ENCODE results near the gene MDP1. TPM values are rescaled to one million over a fixed set of nuclear protein-coding genes. Genes with fewer than 3 reads are reported as not detected.

MDP1 gene
- total RNA-seq, 3 donors from 2014 or later = 13.1 to 20.8 (median 17.1) TPM

DNA sequence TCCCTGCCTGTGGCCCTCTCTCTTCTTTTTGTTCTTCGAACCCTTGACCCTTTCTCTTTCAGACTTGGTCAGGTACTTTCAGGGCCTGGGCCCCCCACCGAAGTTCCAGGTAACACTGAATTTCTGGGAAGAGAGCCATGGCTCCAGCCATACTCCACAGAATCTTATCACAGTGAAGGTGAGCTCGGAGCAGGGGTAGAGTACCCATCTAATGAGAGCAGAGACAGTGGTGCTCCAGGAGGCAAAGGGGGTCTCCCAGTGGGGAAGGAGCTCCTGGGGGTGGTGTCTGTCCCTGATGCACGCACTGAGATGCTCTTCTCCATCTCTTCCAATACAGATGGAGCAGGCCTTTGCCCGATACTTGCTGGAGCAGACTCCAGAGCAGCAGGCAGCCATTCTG lies 50.1 kb downstream of the MDP1 start:
- intact Hi-C loops (cut with DNase I; ENCODE audit: low total_unique reads) = no loop called here
- Histone ChIP-seq H3K9me3 (no peaks in the 10 kb centered on the region), H3K27ac (no peak overlapping the region), H3K4me1 (peaks cover 0 to 5% of the 10 kb centered on the region in 2 donors), H3K27me3 (no peaks in the 10 kb centered on the region), H3K4me3 (no peak overlapping the region), H3K36me3 (no peaks in the 10 kb centered on the region)
- TF ChIP-seq POLR2AphosphoS5 (IDR thresholded peaks at IDR 0.05) (no peak), POLR2A (IDR thresholded peaks at IDR 0.05) (no peak)
- DNase-seq (ENCODE audit: low spot score in 2 of 2) = no peak

DNA sequence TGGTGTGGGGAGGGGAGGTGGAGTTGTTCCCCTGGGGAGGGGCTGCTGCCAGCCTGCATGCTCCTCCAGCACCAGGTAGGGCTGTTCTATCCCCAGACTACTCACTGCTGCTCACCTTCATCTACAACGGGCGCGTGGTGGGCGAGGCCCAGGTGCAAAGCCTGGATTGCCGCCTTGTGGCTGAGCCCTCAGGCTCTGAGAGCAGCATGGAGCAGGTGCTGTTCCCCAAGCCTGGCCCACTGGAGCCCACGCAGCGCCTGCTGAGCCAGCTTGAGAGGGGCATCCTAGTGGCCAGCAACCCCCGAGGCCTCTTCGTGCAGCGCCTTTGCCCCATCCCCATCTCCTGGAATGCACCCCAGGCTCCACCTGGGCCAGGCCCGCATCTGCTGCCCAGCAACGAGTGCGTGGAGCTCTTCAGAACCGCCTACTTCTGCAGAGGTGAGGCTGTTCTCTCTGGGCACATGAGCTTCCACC lies 51.3 kb downstream of the MDP1 start:
- no peak for DNase-seq (ENCODE audit: low spot score in 2 of 2)
- no peak overlapping the region for H3K27ac ChIP-seq
- intact Hi-C loops (cut with DNase I; ENCODE audit: low total_unique reads) = no loop called here
- no peaks in the 10 kb centered on the region for H3K27me3 ChIP-seq
- H3K4me1 ChIP-seq = peaks cover 0 to 5% of the 10 kb centered on the region in 2 donors
- TF ChIP-seq POLR2A (IDR thresholded peaks at IDR 0.05) (no peak), POLR2AphosphoS5 (IDR thresholded peaks at IDR 0.05) (no peak)
- TF ChIP-seq, protein P1, sequence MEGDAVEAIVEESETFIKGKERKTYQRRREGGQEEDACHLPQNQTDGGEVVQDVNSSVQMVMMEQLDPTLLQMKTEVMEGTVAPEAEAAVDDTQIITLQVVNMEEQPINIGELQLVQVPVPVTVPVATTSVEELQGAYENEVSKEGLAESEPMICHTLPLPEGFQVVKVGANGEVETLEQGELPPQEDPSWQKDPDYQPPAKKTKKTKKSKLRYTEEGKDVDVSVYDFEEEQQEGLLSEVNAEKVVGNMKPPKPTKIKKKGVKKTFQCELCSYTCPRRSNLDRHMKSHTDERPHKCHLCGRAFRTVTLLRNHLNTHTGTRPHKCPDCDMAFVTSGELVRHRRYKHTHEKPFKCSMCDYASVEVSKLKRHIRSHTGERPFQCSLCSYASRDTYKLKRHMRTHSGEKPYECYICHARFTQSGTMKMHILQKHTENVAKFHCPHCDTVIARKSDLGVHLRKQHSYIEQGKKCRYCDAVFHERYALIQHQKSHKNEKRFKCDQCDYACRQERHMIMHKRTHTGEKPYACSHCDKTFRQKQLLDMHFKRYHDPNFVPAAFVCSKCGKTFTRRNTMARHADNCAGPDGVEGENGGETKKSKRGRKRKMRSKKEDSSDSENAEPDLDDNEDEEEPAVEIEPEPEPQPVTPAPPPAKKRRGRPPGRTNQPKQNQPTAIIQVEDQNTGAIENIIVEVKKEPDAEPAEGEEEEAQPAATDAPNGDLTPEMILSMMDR (IDR thresholded peaks at IDR 0.05) = no peak
- no peaks in the 10 kb centered on the region for H3K9me3 ChIP-seq
- H3K36me3 ChIP-seq = no peaks in the 10 kb centered on the region
- no peak overlapping the region for H3K4me3 ChIP-seq

Other genes with a start within 250 kb of the MDP1 start
- 10 to 100 TPM; 13.4 to 22.9 (median 16.8) TPM for gene DHRS4L2, start 227.1 kb downstream of the MDP1 start, total RNA-seq
- gene CARMIL3, start 164.1 kb downstream of the MDP1 start, total RNA-seq = under 1 TPM; 0.16 to 0.98 (median 0.73) TPM
- gene CPNE6, start 144.5 kb downstream of the MDP1 start, total RNA-seq = not detected
- 10 to 100 TPM; 20.5 to 51.5 (median 24.3) TPM for gene PCK2, start 121.8 kb downstream of the MDP1 start, total RNA-seq
- 10 to 100 TPM; 78.6 to 81.6 (median 80.9) TPM for gene DCAF11, start 101.3 kb downstream of the MDP1 start, total RNA-seq
- gene NRL, start 101.1 kb downstream of the MDP1 start, total RNA-seq = 1 to 10 TPM; 2.1 to 5.6 (median 2.5) TPM
- 1 to 10 TPM; 1.2 to 2.6 (median 1.6) TPM for gene FITM1, start 85.4 kb downstream of the MDP1 start, total RNA-seq
- gene PSME1, start 79.9 kb downstream of the MDP1 start, total RNA-seq = 100 to 1,000 TPM in 2 of 3 donors, 10 to 100 TPM in 1; 91.1 to 151 (median 135) TPM
- gene EMC9, start 74.5 kb downstream of the MDP1 start, total RNA-seq = 10 to 100 TPM; 13.4 to 19.0 (median 16.5) TPM
- 10 to 100 TPM; 22.1 to 69.2 (median 62.1) TPM for gene PSME2, start 69.5 kb downstream of the MDP1 start, total RNA-seq
- gene RNF31, start 68.6 kb downstream of the MDP1 start, total RNA-seq = 10 to 100 TPM; 29.1 to 43.8 (median 41.0) TPM
- 10 to 100 TPM; 44.6 to 76.0 (median 54.7) TPM for gene IRF9, start 54.8 kb downstream of the MDP1 start, total RNA-seq
- 10 to 100 TPM in 1 of 3 donors, 1 to 10 TPM in 2; 2.9 to 10.2 (median 6.6) TPM for gene REC8, start 44.0 kb downstream of the MDP1 start, total RNA-seq
- gene IPO4, start 27.2 kb downstream of the MDP1 start, total RNA-seq = 10 to 100 TPM; 17.0 to 41.6 (median 21.7) TPM
- 10 to 100 TPM; 52.3 to 75.7 (median 71.1) TPM for gene TM9SF1, start 20.6 kb downstream of the MDP1 start, total RNA-seq
- gene TSSK4, start 10.4 kb downstream of the MDP1 start, total RNA-seq = 1 to 10 TPM in 1 of 3 donors, not detected in 2; 1.3 TPM
- 10 to 100 TPM; 66.5 to 88.8 (median 85.0) TPM for gene CHMP4A, start 2.6 kb downstream of the MDP1 start, total RNA-seq
- 100 to 1,000 TPM; 118 to 165 (median 150) TPM for gene NEDD8, start 16.3 kb upstream of the MDP1 start, total RNA-seq
- gene GMPR2, start 16.9 kb upstream of the MDP1 start, total RNA-seq = 10 to 100 TPM; 59.3 to 74.6 (median 66.1) TPM
- gene TINF2, start 26.6 kb upstream of the MDP1 start, total RNA-seq = 10 to 100 TPM; 53.1 to 71.9 (median 55.5) TPM
- 10 to 100 TPM in 1 of 3 donors, 1 to 10 TPM in 1, under 1 TPM in 1; 0.32 to 18.7 (median 1.6) TPM for gene TGM1, start 47.1 kb upstream of the MDP1 start, total RNA-seq
- 10 to 100 TPM; 24.8 to 41.6 (median 34.4) TPM for gene RABGGTA, start 55.5 kb upstream of the MDP1 start, total RNA-seq
- 10 to 100 TPM; 21.9 to 45.7 (median 32.1) TPM for gene DHRS1, start 83.7 kb upstream of the MDP1 start, total RNA-seq
- gene NOP9, start 83.8 kb upstream of the MDP1 start, total RNA-seq = 10 to 100 TPM; 18.4 to 21.0 (median 19.0) TPM
- 10 to 100 TPM in 2 of 3 donors, 1 to 10 TPM in 1; 8.0 to 14.4 (median 10.4) TPM for gene CIDEB, start 91.9 kb upstream of the MDP1 start, total RNA-seq
- 10 to 100 TPM in 1 of 3 donors, 1 to 10 TPM in 2; 8.5 to 11.1 (median 9.4) TPM for gene LTB4R2, start 94.1 kb upstream of the MDP1 start, total RNA-seq
- gene LTB4R, start 95.4 kb upstream of the MDP1 start, total RNA-seq = 10 to 100 TPM in 2 of 3 donors, 1 to 10 TPM in 1; 5.7 to 18.4 (median 12.8) TPM
- 10 to 100 TPM; 13.8 to 60.6 (median 27.7) TPM for gene ADCY4, start 119.0 kb upstream of the MDP1 start, total RNA-seq
- 10 to 100 TPM; 10.7 to 13.4 (median 12.0) TPM for gene RIPK3, start 123.9 kb upstream of the MDP1 start, total RNA-seq
- gene NFATC4, start 152.1 kb upstream of the MDP1 start, total RNA-seq = 10 to 100 TPM; 28.6 to 67.2 (median 32.8) TPM
- gene NYNRIN, start 182.9 kb upstream of the MDP1 start, total RNA-seq = 1 to 10 TPM; 6.4 to 8.2 (median 7.7) TPM
- gene CBLN3, start 213.6 kb upstream of the MDP1 start, total RNA-seq = 1 to 10 TPM; 1.6 to 3.8 (median 2.3) TPM
- 10 to 100 TPM; 48.5 to 68.1 (median 63.9) TPM for gene KHNYN, start 213.9 kb upstream of the MDP1 start, total RNA-seq
- gene SDR39U1, start 226.7 kb upstream of the MDP1 start, total RNA-seq = 10 to 100 TPM; 42.1 to 63.4 (median 53.4) TPM